Panc1 (cell line): ENCODE results near the gene IFT122.

Experiments used
- CTCF ChIP-seq: fragments of 450-650 bp; IDR thresholded peaks from 2 replicates; pipeline ENCODE4 v1.5.1; 2017; ENCODE audit warnings: mild to moderate bottlenecking
- POLR2AphosphoS5 ChIP-seq: IDR thresholded peaks from 2 replicates; pipeline ENCODE4 v1.6.1; 2012; ENCODE audit warnings: mild to moderate bottlenecking, low read depth, low read length, moderate library complexity
- REST ChIP-seq, 2 experiments: IDR thresholded peaks; 2 replicates each; pipeline ENCODE4 v1.6.1; 2011 to 2012; ENCODE audit warnings: low read depth in 2 of 2, control low read depth in 1 of 2, low read length in 1 of 2, mild to moderate bottlenecking in 1 of 2, moderate library complexity in 1 of 2; ENCODE audit not compliant: insufficient read depth in 1 of 2
- SIN3A ChIP-seq: IDR thresholded peaks from 2 replicates; pipeline ENCODE4 v1.6.1; 2012; ENCODE audit warnings: low read depth, mild to moderate bottlenecking, low read length, moderate library complexity, borderline replicate concordance; ENCODE audit not compliant: insufficient read depth
- TCF7L2 ChIP-seq: IDR thresholded peaks from 2 replicates; pipeline ENCODE4 v1.6.1; 2011; ENCODE audit warnings: mild to moderate bottlenecking, low read depth, low read length, inconsistent platforms

DNA sequence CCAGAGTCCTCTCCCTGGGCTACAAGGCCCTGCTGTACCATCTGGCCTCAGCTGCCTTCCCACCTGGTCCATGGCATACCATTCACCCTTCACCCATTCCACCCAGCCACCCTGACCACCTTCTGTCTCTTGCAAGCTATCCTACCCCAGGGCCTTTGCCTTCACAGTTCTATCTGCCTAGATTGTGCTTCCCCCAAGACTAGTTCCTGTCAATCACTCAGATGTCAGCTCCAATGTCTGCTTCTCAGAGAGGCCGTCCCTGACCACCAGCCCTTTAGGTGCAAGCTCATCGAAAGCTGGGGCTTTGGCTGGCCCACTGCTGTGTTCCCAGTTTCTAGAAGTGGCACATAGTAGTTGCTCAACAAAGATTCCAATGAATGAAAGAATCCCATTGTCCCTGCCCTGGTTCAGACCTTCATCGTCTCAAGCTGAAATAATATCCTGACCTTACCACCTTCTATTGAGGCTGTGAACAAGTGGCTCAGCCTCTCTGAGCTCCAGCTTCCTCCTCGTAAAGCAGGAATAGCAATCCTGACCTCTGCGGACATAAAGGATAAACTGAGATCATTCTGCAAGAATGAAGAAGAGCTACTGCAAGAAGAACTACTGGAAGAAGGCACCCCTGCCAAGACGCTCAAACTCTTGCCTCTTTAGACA, 27.4 kb upstream of the IFT122 start:
- TF ChIP-seq CTCF = no peak
- no peak for TF ChIP-seq POLR2AphosphoS5
- no peak for TF ChIP-seq REST (IDR thresholded peaks at IDR 0.05; ENCODE audit: insufficient read depth in 1 of 2, low read depth in 2 of 2, low read length in 1 of 2)
- TF ChIP-seq SIN3A = no peak
- TF ChIP-seq TCF7L2 = no peak
